K562 (cell line): Measurements from ENCODE around the gene SLC5A12. TPM values are rescaled to one million over a fixed set of nuclear protein-coding genes. Genes with fewer than 3 reads are reported as not detected.

Source experiments
- ATAC-seq: fragments of 200-7000 bp; cut with Tn5 transposase; 3 replicates; pipeline ENCODE4 v1.9.1; 2020; ENCODE audit warnings: moderate library complexity
- BruUV-seq: library from RNA; stranded (reverse); fragments of 400-500 nt; replicated peaks from 2 replicates; lab custom pipeline; 2021; lab: Mats Ljungman, UMichigan
- CTCF ChIA-PET: fragments of 300-600 bp; formaldehyde crosslinking; extraction: SDS; loops from one replicate; lab custom pipeline; 2021; ENCODE audit warnings: low intra/inter-chr PET ratio; lab: Yijun Ruan, JAX
- POLR2A ChIA-PET: fragments of 300-600, 350-650 bp; sonication (Branson Sonifier 250); formaldehyde crosslinking; extraction: SDS; loops from one replicate; lab custom pipeline; 2021; ENCODE audit warnings: antibody characterized with exemption, inconsistent platforms; lab: Yijun Ruan, JAX
- DNase-seq, 4 experiments: peaks; one replicate each; pipeline versions ENCODE4 v3.0.0 to v3.0.0-alpha.2; 2011 to 2018; ENCODE audit warnings: low spot score in 3 of 4, mixed read lengths in 3 of 4; ENCODE audit errors: extremely low read depth in 1 of 4
- FAIRE-seq: peaks from 2 replicates; lab custom pipeline; 2011; peaks lifted over from hg19 to GRCh38; lab: Jason Lieb, UNC
- H2AFZ ChIP-seq: 2 replicates; pipeline ENCODE4 v1.6.0; 2011; ENCODE audit warnings: low read depth, low read length, control low read depth, inconsistent platforms
- H3K27ac ChIP-seq: fragments of 200-600 bp; 3 replicates; pipeline ENCODE4 v1.8.0; 2011; ENCODE audit warnings: low read depth, mild to moderate bottlenecking, control low read depth, inconsistent platforms, low read length, moderate library complexity, mixed read lengths; ENCODE audit errors: extremely low read depth
- H3K27me3 ChIP-seq, 2 experiments: fragments of 300-600 bp in 1 of 2; 2 replicates in 1 of 2; 3 replicates in 1 of 2; pipeline versions ENCODE4 v1.6.0 to v1.8.0; 2011; ENCODE audit warnings: inconsistent platforms in 2 of 2, low read length in 2 of 2, mild to moderate bottlenecking in 1 of 2, mixed read lengths in 1 of 2, moderate library complexity in 1 of 2; ENCODE audit not compliant: control insufficient read depth in 2 of 2, insufficient read depth in 2 of 2
- H3K36me3 ChIP-seq: fragments of 300-600 bp; 3 replicates; pipeline ENCODE4 v1.8.0; 2011; ENCODE audit warnings: mild to moderate bottlenecking, low read length, inconsistent platforms; ENCODE audit not compliant: control insufficient read depth, insufficient read depth
- H3K4me1 ChIP-seq, 2 experiments: fragments of 200-600 bp in 1 of 2; replicated peaks in 1 of 2; 2 replicates in 1 of 2; 3 replicates in 1 of 2; pipeline versions ENCODE4 v1.5.1 to v1.8.0; 2011; ENCODE audit warnings: inconsistent platforms in 2 of 2, low read length in 2 of 2, mild to moderate bottlenecking in 1 of 2, mixed read lengths in 1 of 2, moderate library complexity in 1 of 2; ENCODE audit not compliant: control insufficient read depth in 2 of 2, insufficient read depth in 2 of 2
- H3K4me2 ChIP-seq: 2 replicates; pipeline ENCODE4 v1.6.1; 2011; ENCODE audit warnings: low read length, control low read depth, inconsistent platforms, mixed read lengths; ENCODE audit not compliant: insufficient read depth
- H3K4me3 ChIP-seq: fragments of 200-600 bp; sonication (generic), shearing (Covaris generic); 2 replicates; pipeline ENCODE4 v1.5.1; 2016; ENCODE audit warnings: control low read depth, inconsistent platforms
- H3K79me2 ChIP-seq: fragments of 200-600 bp; 3 replicates; pipeline ENCODE4 v1.8.0; 2011; ENCODE audit warnings: low read length, inconsistent platforms; ENCODE audit not compliant: control insufficient read depth, insufficient read depth
- H3K9ac ChIP-seq, 2 experiments: 2 replicates each; pipeline versions ENCODE4 v1.6.0 to v1.6.1; 2011; ENCODE audit warnings: low read depth in 2 of 2, low read length in 2 of 2, control low read depth in 1 of 2, inconsistent platforms in 1 of 2, mild to moderate bottlenecking in 1 of 2, mixed read lengths in 1 of 2; ENCODE audit not compliant: insufficient read depth in 1 of 2
- H3K9me1 ChIP-seq: one replicate; pipeline ENCODE4 v1.6.0; 2011; ENCODE audit warnings: inconsistent platforms, mild to moderate bottlenecking, low read length, moderate library complexity; ENCODE audit not compliant: control insufficient read depth, insufficient read depth
- H3K9me3 ChIP-seq: replicated peaks from 2 replicates; pipeline ENCODE4 v1.5.1; 2011; ENCODE audit warnings: low read depth, low read length, inconsistent platforms; ENCODE audit not compliant: control insufficient read depth, insufficient read depth
- H4K20me1 ChIP-seq: replicated peaks from 2 replicates; pipeline ENCODE4 v1.6.1; 2011; ENCODE audit warnings: low read length, inconsistent platforms, mixed read lengths; ENCODE audit not compliant: control insufficient read depth, insufficient read depth
- BRD4 ChIP-seq: fragments of 200-600 bp; sonication (generic); IDR thresholded peaks from 2 replicates; pipeline ENCODE4 v1.6.1; 2017; ENCODE audit warnings: inconsistent platforms
- CSDE1 ChIP-seq, 2 experiments: fragments of 450-650 bp; IDR thresholded peaks; 2 replicates each; pipeline ENCODE4 v1.6.1; 2016; ENCODE audit warnings: mild to moderate bottlenecking in 1 of 2
- ETV6 ChIP-seq, 3 experiments: fragments of 150-350 bp in 1 of 3; sonication (generic) in 1 of 3; formaldehyde crosslinking in 1 of 3; IDR thresholded peaks; 2 replicates each; pipeline versions ENCODE4 v1.6.1 to v1.8.0; 2014 to 2022; ENCODE audit warnings: borderline replicate concordance in 2 of 3, low read depth in 2 of 3, antibody characterized with exemption in 1 of 3, low read length in 1 of 3, mild to moderate bottlenecking in 1 of 3, missing genetic modification reagents in 1 of 3
- GABPB1 ChIP-seq: sonication (generic); formaldehyde crosslinking; IDR thresholded peaks from 2 replicates; pipeline ENCODE4 v1.8.0; 2022; ENCODE audit warnings: mild to moderate bottlenecking, missing genetic modification reagents
- NCOA2 ChIP-seq, 2 experiments: fragments of 450-650 bp; IDR thresholded peaks; 2 replicates each; pipeline ENCODE4 v1.6.1; 2018; ENCODE audit warnings: mild to moderate bottlenecking in 2 of 2, moderate library complexity in 1 of 2; ENCODE audit not compliant: partially characterized antibody in 2 of 2
- SMAD4 ChIP-seq: fragments of 250-450 bp; sonication (Bioruptor Pico); conservative IDR thresholded peaks from 2 replicates; pipeline ENCODE4 v1.8.0; 2021; ENCODE audit warnings: inconsistent platforms, mild to moderate bottlenecking, moderate library complexity
- SMARCB1 ChIP-seq: IDR thresholded peaks from 2 replicates; pipeline ENCODE4 v1.6.1; 2011; ENCODE audit warnings: improper control_type of control experiment, low read depth; ENCODE audit not compliant: insufficient read length
- TBP ChIP-seq: optimal IDR thresholded peaks from 2 replicates; pipeline ENCODE3; 2011; ENCODE audit warnings: low read depth, low read length, improper control_type of control experiment
- TFAM ChIP-seq: fragments of 250-450 bp; sonication (Bioruptor Pico); conservative IDR thresholded peaks from 2 replicates; pipeline ENCODE4 v1.5.0; 2021; ENCODE audit warnings: mild to moderate bottlenecking, moderate library complexity
- ZNF707 ChIP-seq: fragments of 250-450 bp; sonication (Bioruptor Pico); conservative IDR thresholded peaks from 2 replicates; pipeline ENCODE4 v1.8.0; 2022; ENCODE audit warnings: inconsistent platforms, mild to moderate bottlenecking, moderate library complexity
- in situ Hi-C: fragments of 300-500 bp; cut with MboI; formaldehyde crosslinking; loops from 4 replicates; pipeline ENCODE4 v1.15.0; 2018; ENCODE audit warnings: inconsistent platforms, mixed read lengths
- intact Hi-C: fragments of 100-400 bp; cut with micrococcal nuclease; formaldehyde crosslinking; loops from 2 replicates; pipeline ENCODE4 v1.14.2; 2022
- polyA plus RNA-seq, 8 experiments: library from polyadenylated mRNA; depleted of rRNA in 4 of 8; stranded (reverse) in 5 of 8; unstranded in 3 of 8; fragments of >200 nt; fragmentation: Nextera tagmentation in 2 of 8; fragmentation: Illumina TruSeq in 1 of 8; extraction: Ambion mirVana in 2 of 8; extraction: Trizol in 1 of 8; gene quantifications; 2 replicates each; pipeline versions ENCODE4 v1.2.1 to v1.2.3, GENCODE V29; 2011 to 2014; ENCODE audit warnings: inconsistent platforms in 1 of 8, missing spikeins in 1 of 8
- total RNA-seq, 7 experiments: library from RNA; depleted of rRNA in 6 of 7; stranded (reverse); fragments of >200 nt in 6 of 7; fragmentation: Illumina TruSeq in 2 of 7; extraction: Trizol in 2 of 7; gene quantifications; 2 replicates each; pipeline versions ENCODE4 v1.2.1 to v1.2.3, GENCODE V29; 2011 to 2021; ENCODE audit warnings: low replicate concordance in 1 of 7
- TF ChIP-seq, protein P1 (sequence below): sonication (generic); formaldehyde crosslinking; IDR thresholded peaks from 2 replicates; pipeline ENCODE4 v1.8.0; 2022; ENCODE audit warnings: missing genetic modification reagents, mild to moderate bottlenecking, borderline replicate concordance
- TF ChIP-seq, protein P2 (sequence below): sonication (generic); formaldehyde crosslinking; IDR thresholded peaks from 2 replicates; pipeline ENCODE4 v1.8.1; 2023; ENCODE audit warnings: mild to moderate bottlenecking, missing genetic modification reagents, moderate library complexity
- TF ChIP-seq, protein P3 (sequence below): sonication (generic); formaldehyde crosslinking; IDR thresholded peaks from 2 replicates; pipeline ENCODE4 v1.5.0; 2020; ENCODE audit warnings: missing genetic modification reagents
- TF ChIP-seq, protein P4 (sequence below): sonication (generic); formaldehyde crosslinking; IDR thresholded peaks from 2 replicates; pipeline ENCODE4 v1.9.0; 2022; ENCODE audit warnings: mild to moderate bottlenecking, missing genetic modification reagents

Gene SLC5A12
- total and polyA plus RNA-seq, 9 of the 15 experiments (the other 6 are each of a cell fraction or from before 2014, with no cell fraction given) = 0.03 to 0.16 (median 0.06) TPM; not detected in 5

DNA sequence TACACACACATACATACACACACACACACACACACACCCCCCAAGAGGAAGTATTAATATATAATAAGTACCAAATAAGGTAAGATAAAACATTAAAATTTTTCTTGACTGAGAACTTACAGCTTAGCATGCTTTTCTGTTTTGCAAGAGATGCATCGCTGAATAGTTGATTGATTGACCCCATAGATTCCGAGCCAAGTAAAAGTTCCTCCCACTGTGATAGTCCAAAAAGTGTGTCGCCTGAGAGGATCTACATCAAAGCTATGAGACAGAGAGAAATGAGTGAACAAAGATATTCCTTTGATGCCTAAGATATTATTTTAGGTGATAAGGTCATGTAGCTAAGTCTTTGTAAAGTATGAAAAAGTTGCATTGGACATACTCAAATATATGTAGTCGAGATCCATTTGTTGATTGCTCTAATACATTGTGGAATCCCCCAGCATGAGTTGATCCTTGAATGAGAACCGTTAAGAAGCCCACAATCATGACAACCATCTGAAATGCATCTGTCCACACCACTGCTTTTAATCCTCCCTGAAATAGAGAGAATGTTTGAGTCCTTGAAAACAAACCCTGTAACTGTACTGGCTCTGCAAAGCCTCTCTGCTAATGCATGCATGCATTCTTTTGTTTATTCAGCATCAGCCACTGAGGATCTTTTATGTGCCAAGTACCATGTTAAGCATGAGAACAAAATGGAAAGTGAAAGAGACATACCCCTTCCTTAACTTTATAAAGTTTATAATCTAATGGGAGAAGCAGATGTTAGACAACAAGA, 18.3 kb downstream of the SLC5A12 start (continued):
- TF ChIP-seq, protein P1, sequence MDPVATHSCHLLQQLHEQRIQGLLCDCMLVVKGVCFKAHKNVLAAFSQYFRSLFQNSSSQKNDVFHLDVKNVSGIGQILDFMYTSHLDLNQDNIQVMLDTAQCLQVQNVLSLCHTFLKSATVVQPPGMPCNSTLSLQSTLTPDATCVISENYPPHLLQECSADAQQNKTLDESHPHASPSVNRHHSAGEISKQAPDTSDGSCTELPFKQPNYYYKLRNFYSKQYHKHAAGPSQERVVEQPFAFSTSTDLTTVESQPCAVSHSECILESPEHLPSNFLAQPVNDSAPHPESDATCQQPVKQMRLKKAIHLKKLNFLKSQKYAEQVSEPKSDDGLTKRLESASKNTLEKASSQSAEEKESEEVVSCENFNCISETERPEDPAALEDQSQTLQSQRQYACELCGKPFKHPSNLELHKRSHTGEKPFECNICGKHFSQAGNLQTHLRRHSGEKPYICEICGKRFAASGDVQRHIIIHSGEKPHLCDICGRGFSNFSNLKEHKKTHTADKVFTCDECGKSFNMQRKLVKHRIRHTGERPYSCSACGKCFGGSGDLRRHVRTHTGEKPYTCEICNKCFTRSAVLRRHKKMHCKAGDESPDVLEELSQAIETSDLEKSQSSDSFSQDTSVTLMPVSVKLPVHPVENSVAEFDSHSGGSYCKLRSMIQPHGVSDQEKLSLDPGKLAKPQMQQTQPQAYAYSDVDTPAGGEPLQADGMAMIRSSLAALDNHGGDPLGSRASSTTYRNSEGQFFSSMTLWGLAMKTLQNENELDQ (CRISPR knock-in tag) = no peak
- no peak for TF ChIP-seq ZNF707 (CRISPR knock-in tag)
- no peak for TF ChIP-seq SMARCB1
- TF ChIP-seq NCOA2 (IDR thresholded peaks at IDR 0.05; ENCODE audit: partially characterized antibody in 2 of 2) = no peak
- TF ChIP-seq SMAD4 (CRISPR knock-in tag) = no peak

DNA sequence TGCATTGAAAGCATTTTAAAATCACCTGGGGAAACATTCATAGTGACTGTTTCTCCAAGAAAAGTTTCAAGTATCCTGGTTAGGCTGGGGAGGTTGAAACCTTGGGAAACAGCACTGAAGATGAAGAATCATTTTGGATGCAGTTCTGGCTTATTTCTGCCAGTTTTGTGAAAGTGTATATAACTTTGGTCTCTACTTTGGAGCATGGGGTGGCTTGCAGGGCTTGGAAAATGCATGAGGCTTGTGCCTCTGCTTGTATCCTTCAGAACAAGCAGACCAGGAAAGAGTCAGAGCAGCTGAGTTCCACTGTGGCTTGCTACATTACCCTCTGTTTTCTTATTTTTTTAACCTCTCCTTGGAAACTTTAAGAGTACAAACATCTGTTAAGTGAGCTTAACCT, 19.5 kb downstream of the SLC5A12 start:
- POLR2A ChIA-PET = no interaction called here
- no peak for TF ChIP-seq BRD4
- no peak for TF ChIP-seq TBP
- TF ChIP-seq, protein P2, sequence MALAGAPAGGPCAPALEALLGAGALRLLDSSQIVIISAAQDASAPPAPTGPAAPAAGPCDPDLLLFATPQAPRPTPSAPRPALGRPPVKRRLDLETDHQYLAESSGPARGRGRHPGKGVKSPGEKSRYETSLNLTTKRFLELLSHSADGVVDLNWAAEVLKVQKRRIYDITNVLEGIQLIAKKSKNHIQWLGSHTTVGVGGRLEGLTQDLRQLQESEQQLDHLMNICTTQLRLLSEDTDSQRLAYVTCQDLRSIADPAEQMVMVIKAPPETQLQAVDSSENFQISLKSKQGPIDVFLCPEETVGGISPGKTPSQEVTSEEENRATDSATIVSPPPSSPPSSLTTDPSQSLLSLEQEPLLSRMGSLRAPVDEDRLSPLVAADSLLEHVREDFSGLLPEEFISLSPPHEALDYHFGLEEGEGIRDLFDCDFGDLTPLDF (CRISPR knock-in tag) = no peak
- TF ChIP-seq GABPB1 (CRISPR knock-in tag) = no peak
- no peak for TF ChIP-seq ETV6 (IDR thresholded peaks at IDR 0.05; ENCODE audit: borderline replicate concordance in 1 of 2, low read depth in 2 of 2, low read length in 1 of 2)
- TF ChIP-seq ETV6 (CRISPR knock-in tag; IDR thresholded peaks at IDR 0.05; ENCODE audit: borderline replicate concordance) = no peak
- TF ChIP-seq CSDE1 (IDR thresholded peaks at IDR 0.05) = no peak
- TF ChIP-seq, protein P3, sequence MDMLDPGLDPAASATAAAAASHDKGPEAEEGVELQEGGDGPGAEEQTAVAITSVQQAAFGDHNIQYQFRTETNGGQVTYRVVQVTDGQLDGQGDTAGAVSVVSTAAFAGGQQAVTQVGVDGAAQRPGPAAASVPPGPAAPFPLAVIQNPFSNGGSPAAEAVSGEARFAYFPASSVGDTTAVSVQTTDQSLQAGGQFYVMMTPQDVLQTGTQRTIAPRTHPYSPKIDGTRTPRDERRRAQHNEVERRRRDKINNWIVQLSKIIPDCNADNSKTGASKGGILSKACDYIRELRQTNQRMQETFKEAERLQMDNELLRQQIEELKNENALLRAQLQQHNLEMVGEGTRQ = no peak
- TF ChIP-seq, protein P4, sequence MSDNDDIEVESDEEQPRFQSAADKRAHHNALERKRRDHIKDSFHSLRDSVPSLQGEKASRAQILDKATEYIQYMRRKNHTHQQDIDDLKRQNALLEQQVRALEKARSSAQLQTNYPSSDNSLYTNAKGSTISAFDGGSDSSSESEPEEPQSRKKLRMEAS (CRISPR knock-in tag) = no peak
- no peak for TF ChIP-seq TFAM (CRISPR knock-in tag)
- no TSS peak for BruUV-seq
- no peak for DNase-seq
- ATAC-seq = no peak
- H3K79me2 ChIP-seq = no peaks in the 10 kb centered on the region
- intact Hi-C loops = no loop called here
- in situ Hi-C loops = no loop called here
- no peaks in the 10 kb centered on the region for H3K27me3 ChIP-seq
- H3K9me1 ChIP-seq = no peaks in the 10 kb centered on the region
- no peaks in the 10 kb centered on the region for H3K36me3 ChIP-seq
- no peak overlapping the region for H2AFZ ChIP-seq
- no peaks in the 10 kb centered on the region for H3K9me3 ChIP-seq
- CTCF ChIA-PET = no interaction called here
- H3K4me3 ChIP-seq = no peak overlapping the region
- H3K4me1 ChIP-seq = no peaks in the 10 kb centered on the region
- no peak for FAIRE-seq
- no peak overlapping the region for H3K4me2 ChIP-seq
- no peaks in the 10 kb centered on the region for H4K20me1 ChIP-seq
- no peak overlapping the region for H3K27ac ChIP-seq
- H3K9ac ChIP-seq = no peak overlapping the region
